K562 (cell line): ENCODE measurements around the gene SMARCA1. TPM values are rescaled to one million over a fixed set of nuclear protein-coding genes. Genes with fewer than 3 reads are reported as not detected.

Experiments
- ATAC-seq: fragments of 200-7000 bp; cut with Tn5 transposase; 3 replicates; pipeline ENCODE4 v1.9.1; 2020; ENCODE audit warnings: moderate library complexity
- BruUV-seq: library from RNA; stranded (reverse); fragments of 400-500 nt; replicated peaks from 2 replicates; lab custom pipeline; 2021; lab: Mats Ljungman, UMichigan
- CTCF ChIA-PET: fragments of 300-600 bp; formaldehyde crosslinking; extraction: SDS; loops from one replicate; lab custom pipeline; 2021; ENCODE audit warnings: low intra/inter-chr PET ratio; lab: Yijun Ruan, JAX
- POLR2A ChIA-PET: fragments of 300-600, 350-650 bp; sonication (Branson Sonifier 250); formaldehyde crosslinking; extraction: SDS; loops from one replicate; lab custom pipeline; 2021; ENCODE audit warnings: antibody characterized with exemption, inconsistent platforms; lab: Yijun Ruan, JAX
- DNase-seq, 4 experiments: peaks; one replicate each; pipeline versions ENCODE4 v3.0.0 to v3.0.0-alpha.2; 2011 to 2018; ENCODE audit warnings: low spot score in 3 of 4, mixed read lengths in 3 of 4; ENCODE audit errors: extremely low read depth in 1 of 4
- FAIRE-seq: peaks from 2 replicates; lab custom pipeline; 2011; peaks lifted over from hg19 to GRCh38; lab: Jason Lieb, UNC
- H2AFZ ChIP-seq: 2 replicates; pipeline ENCODE4 v1.6.0; 2011; ENCODE audit warnings: low read depth, low read length, control low read depth, inconsistent platforms
- H3K27ac ChIP-seq: fragments of 200-600 bp; 3 replicates; pipeline ENCODE4 v1.8.0; 2011; ENCODE audit warnings: low read depth, mild to moderate bottlenecking, control low read depth, inconsistent platforms, low read length, moderate library complexity, mixed read lengths; ENCODE audit errors: extremely low read depth
- H3K27me3 ChIP-seq, 2 experiments: fragments of 300-600 bp in 1 of 2; 2 replicates in 1 of 2; 3 replicates in 1 of 2; pipeline versions ENCODE4 v1.6.0 to v1.8.0; 2011; ENCODE audit warnings: inconsistent platforms in 2 of 2, low read length in 2 of 2, mild to moderate bottlenecking in 1 of 2, mixed read lengths in 1 of 2, moderate library complexity in 1 of 2; ENCODE audit not compliant: control insufficient read depth in 2 of 2, insufficient read depth in 2 of 2
- H3K36me3 ChIP-seq: fragments of 300-600 bp; 3 replicates; pipeline ENCODE4 v1.8.0; 2011; ENCODE audit warnings: mild to moderate bottlenecking, low read length, inconsistent platforms; ENCODE audit not compliant: control insufficient read depth, insufficient read depth
- H3K4me1 ChIP-seq, 2 experiments: fragments of 200-600 bp in 1 of 2; replicated peaks in 1 of 2; 2 replicates in 1 of 2; 3 replicates in 1 of 2; pipeline versions ENCODE4 v1.5.1 to v1.8.0; 2011; ENCODE audit warnings: inconsistent platforms in 2 of 2, low read length in 2 of 2, mild to moderate bottlenecking in 1 of 2, mixed read lengths in 1 of 2, moderate library complexity in 1 of 2; ENCODE audit not compliant: control insufficient read depth in 2 of 2, insufficient read depth in 2 of 2
- H3K4me2 ChIP-seq: 2 replicates; pipeline ENCODE4 v1.6.1; 2011; ENCODE audit warnings: low read length, control low read depth, inconsistent platforms, mixed read lengths; ENCODE audit not compliant: insufficient read depth
- H3K4me3 ChIP-seq: fragments of 200-600 bp; sonication (generic), shearing (Covaris generic); 2 replicates; pipeline ENCODE4 v1.5.1; 2016; ENCODE audit warnings: control low read depth, inconsistent platforms
- H3K79me2 ChIP-seq: fragments of 200-600 bp; 3 replicates; pipeline ENCODE4 v1.8.0; 2011; ENCODE audit warnings: low read length, inconsistent platforms; ENCODE audit not compliant: control insufficient read depth, insufficient read depth
- H3K9ac ChIP-seq, 2 experiments: 2 replicates each; pipeline versions ENCODE4 v1.6.0 to v1.6.1; 2011; ENCODE audit warnings: low read depth in 2 of 2, low read length in 2 of 2, control low read depth in 1 of 2, inconsistent platforms in 1 of 2, mild to moderate bottlenecking in 1 of 2, mixed read lengths in 1 of 2; ENCODE audit not compliant: insufficient read depth in 1 of 2
- H3K9me1 ChIP-seq: one replicate; pipeline ENCODE4 v1.6.0; 2011; ENCODE audit warnings: inconsistent platforms, mild to moderate bottlenecking, low read length, moderate library complexity; ENCODE audit not compliant: control insufficient read depth, insufficient read depth
- H3K9me3 ChIP-seq: replicated peaks from 2 replicates; pipeline ENCODE4 v1.5.1; 2011; ENCODE audit warnings: low read depth, low read length, inconsistent platforms; ENCODE audit not compliant: control insufficient read depth, insufficient read depth
- H4K20me1 ChIP-seq: replicated peaks from 2 replicates; pipeline ENCODE4 v1.6.1; 2011; ENCODE audit warnings: low read length, inconsistent platforms, mixed read lengths; ENCODE audit not compliant: control insufficient read depth, insufficient read depth
- BCL6 ChIP-seq: fragments of 250-450 bp; sonication (Bioruptor Pico); IDR thresholded peaks from 2 replicates; pipeline ENCODE4 v1.4.0; 2020
- CREB1 ChIP-seq, 2 experiments: sonication (generic) in 1 of 2; formaldehyde crosslinking in 1 of 2; IDR thresholded peaks; 2 replicates each; pipeline versions ENCODE4 v1.6.1 to v1.8.0; 2012 to 2022; ENCODE audit warnings: inconsistent platforms in 1 of 2, mild to moderate bottlenecking in 1 of 2, missing genetic modification reagents in 1 of 2, moderate library complexity in 1 of 2
- GABPA ChIP-seq: fragments of 200-800 bp; sonication (Bioruptor generic); conservative IDR thresholded peaks from 2 replicates; pipeline ENCODE4 v1.6.1; 2016; ENCODE audit warnings: low read depth, missing genetic modification characterization, missing compliant biosample characterization
- JUND ChIP-seq, 2 experiments: IDR thresholded peaks; 2 replicates in 1 of 2; 3 replicates in 1 of 2; pipeline ENCODE4 v1.6.1; 2011; ENCODE audit warnings: borderline replicate concordance in 2 of 2, low read depth in 2 of 2, low read length in 2 of 2, improper control_type of control experiment in 1 of 2, missing biosample characterization in 1 of 2, missing genetic modification characterization in 1 of 2, missing genetic modification reagents in 1 of 2
- MXI1 ChIP-seq: IDR thresholded peaks from 2 replicates; pipeline ENCODE4 v1.6.1; 2011; ENCODE audit warnings: low read depth, mild to moderate bottlenecking, improper control_type of control experiment, low read length
- POLR2H ChIP-seq: IDR thresholded peaks from 2 replicates; pipeline ENCODE4 v1.6.1; 2016; ENCODE audit warnings: missing genetic modification characterization, low read depth, mild to moderate bottlenecking, control low read depth, missing compliant biosample characterization, moderate library complexity
- PTBP1 ChIP-seq: fragments of 200-400 bp; formaldehyde crosslinking; IDR thresholded peaks from 2 replicates; pipeline ENCODE4 v1.6.1; 2017; ENCODE audit warnings: low read depth, low read length
- SREBF2 ChIP-seq: sonication (generic); formaldehyde crosslinking; IDR thresholded peaks from 2 replicates; pipeline ENCODE4 v1.4.0; 2020; ENCODE audit warnings: mild to moderate bottlenecking, missing genetic modification reagents
- SRF ChIP-seq, 2 experiments: fragments of 250-450, 450-650 bp in 1 of 2; sonication (Bioruptor Pico) in 1 of 2; sonication (generic) in 1 of 2; formaldehyde crosslinking; IDR thresholded peaks; 2 replicates each; pipeline versions ENCODE4 v1.5.0 to v1.5.1; 2020 to 2022; ENCODE audit warnings: mild to moderate bottlenecking in 1 of 2, missing genetic modification reagents in 1 of 2
- SRSF7 ChIP-seq: fragments of 200-400 bp; formaldehyde crosslinking; optimal IDR thresholded peaks from 2 replicates; pipeline ENCODE3; 2017; ENCODE audit warnings: mild to moderate bottlenecking, low read depth, low read length
- TAL1 ChIP-seq: fragments of 450-650 bp; IDR thresholded peaks from 2 replicates; pipeline ENCODE4 v1.6.1; 2016; ENCODE audit warnings: mild to moderate bottlenecking
- TCF3 ChIP-seq: sonication (generic); formaldehyde crosslinking; IDR thresholded peaks from 2 replicates; pipeline ENCODE4 v1.4.0; 2020; ENCODE audit warnings: mild to moderate bottlenecking, missing genetic modification reagents
- TFAP4 ChIP-seq: sonication (generic); formaldehyde crosslinking; IDR thresholded peaks from 2 replicates; pipeline ENCODE4 v1.8.0; 2022; ENCODE audit warnings: missing genetic modification reagents, mild to moderate bottlenecking, moderate library complexity, borderline replicate concordance
- TRIM28 ChIP-seq: fragments of 450-650 bp; IDR thresholded peaks from 2 replicates; pipeline ENCODE4 v1.6.1; 2017
- VEZF1 ChIP-seq: fragments of 200-800 bp; sonication (Bioruptor generic); IDR thresholded peaks from 2 replicates; pipeline ENCODE4 v1.6.1; 2017; ENCODE audit warnings: missing genetic modification characterization, missing compliant biosample characterization
- ZBTB17 ChIP-seq: fragments of 450-650 bp; formaldehyde crosslinking; IDR thresholded peaks from 2 replicates; pipeline ENCODE4 v1.4.0; 2020; ENCODE audit warnings: mild to moderate bottlenecking
- ZNF174 ChIP-seq: fragments of 250-450 bp; sonication (Bioruptor Pico); IDR thresholded peaks from 2 replicates; pipeline ENCODE4 v1.4.0; 2020; ENCODE audit warnings: mild to moderate bottlenecking
- ZNF41 ChIP-seq: fragments of 250-450 bp; sonication (Bioruptor Pico); conservative IDR thresholded peaks from 2 replicates; pipeline ENCODE4 v1.4.0; 2020; ENCODE audit warnings: mild to moderate bottlenecking
- WGBS: fragments of 100-300 bp; shearing (Covaris generic); methylation state at CpG from one replicate; pipeline ENCODE4 v1.1.6; 2016; ENCODE audit warnings: low coverage, mixed read lengths; ENCODE audit not compliant: insufficient coverage; ENCODE audit errors: missing lambda C conversion rate; 5-methylcytosine and 5-hydroxymethylcytosine counted together
- in situ Hi-C: fragments of 300-500 bp; cut with MboI; formaldehyde crosslinking; loops from 4 replicates; pipeline ENCODE4 v1.15.0; 2018; ENCODE audit warnings: inconsistent platforms, mixed read lengths
- intact Hi-C: fragments of 100-400 bp; cut with micrococcal nuclease; formaldehyde crosslinking; loops from 2 replicates; pipeline ENCODE4 v1.14.2; 2022
- polyA plus RNA-seq, 8 experiments: library from polyadenylated mRNA; depleted of rRNA in 4 of 8; stranded (reverse) in 5 of 8; unstranded in 3 of 8; fragments of >200 nt; fragmentation: Nextera tagmentation in 2 of 8; fragmentation: Illumina TruSeq in 1 of 8; extraction: Ambion mirVana in 2 of 8; extraction: Trizol in 1 of 8; gene quantifications; 2 replicates each; pipeline versions ENCODE4 v1.2.1 to v1.2.3, GENCODE V29; 2011 to 2014; ENCODE audit warnings: inconsistent platforms in 1 of 8, missing spikeins in 1 of 8
- total RNA-seq, 7 experiments: library from RNA; depleted of rRNA in 6 of 7; stranded (reverse); fragments of >200 nt in 6 of 7; fragmentation: Illumina TruSeq in 2 of 7; extraction: Trizol in 2 of 7; gene quantifications; 2 replicates each; pipeline versions ENCODE4 v1.2.1 to v1.2.3, GENCODE V29; 2011 to 2021; ENCODE audit warnings: low replicate concordance in 1 of 7

SMARCA1 gene
- total and polyA plus RNA-seq, 9 of the 15 experiments (the other 6 are each of a cell fraction or from before 2014, with no cell fraction given), result 0.42 to 3.0 (median 2.0) TPM

- ATAC-seq (peak; percentile 86), DNase-seq (peak in 2 of 4 experiments; percentile 32 to 51), FAIRE-seq (no peak)
- Histone ChIP-seq H3K9me3 (no peaks in the 10 kb centered on the region), H3K27me3 (no peaks in the 10 kb centered on the region), H3K9ac (peak overlapping the region in 1 of 2 experiments; percentile 2; a peak in 1 of 4 replicates), H3K36me3 (peaks cover 74% of the 10 kb centered on the region), H4K20me1 (no peaks in the 10 kb centered on the region), H3K27ac (peak overlapping the region; percentile 68), H3K9me1 (no peaks in the 10 kb centered on the region), H3K79me2 (no peaks in the 10 kb centered on the region), H3K4me3 (no peak overlapping the region), H3K4me1 (peaks cover 0 to 11% of the 10 kb centered on the region in 2 experiments; a peak in 2 of 5 replicates), H2AFZ (no peak overlapping the region), H3K4me2 (no peak overlapping the region)
- 25% methylated on average over 1 of the region's 1 CpG for WGBS
- in situ Hi-C loops, result no loop called here
- no TSS peak for BruUV-seq
- ChIA-PET CTCF (no interaction called here), POLR2A (interaction anchor here (1.6 to 1.7 kb wide), 3 partner anchors 9 to 17 kb away, joined by 5 to 8 read pairs (median 5); no protein-coding TSS in a partner anchor)
- intact Hi-C loops, result no loop called here
- TF ChIP-seq SRF (CRISPR knock-in tag; IDR thresholded peaks at IDR 0.05) (peak in 1 of 2 experiments; percentile 95; a peak in 2 of 4 replicates), TRIM28 (no peak), POLR2H (tag) (no peak), PTBP1 (no peak), VEZF1 (CRISPR knock-in tag) (no peak), SRSF7 (no peak), ZNF174 (CRISPR knock-in tag) (no peak), SREBF2 (CRISPR knock-in tag) (no peak), TCF3 (CRISPR knock-in tag) (peak; percentile 52; the same call in 1 of the 2 replicates), TAL1 (peak; percentile 45; the same call in 1 of the 2 replicates), ZBTB17 (CRISPR knock-in tag) (no peak), ZNF41 (CRISPR knock-in tag) (no peak), TFAP4 (CRISPR knock-in tag) (no peak), BCL6 (CRISPR knock-in tag) (no peak), GABPA (tag) (0 out of 2 replicates have a peak, but pooled peaks have one; percentile 28), CREB1 (IDR thresholded peaks at IDR 0.05) (no peak), CREB1 (CRISPR knock-in tag; IDR thresholded peaks at IDR 0.05) (no peak), MXI1 (no peak), JUND (IDR thresholded peaks at IDR 0.05; ENCODE audit: borderline replicate concordance, low read depth, low read length) (0 out of 2 replicates have a peak, but pooled peaks have one; percentile 14), JUND (tag; IDR thresholded peaks at IDR 0.05; ENCODE audit: borderline replicate concordance, low read depth, low read length) (peak; percentile 42; the same call in 1 of the 3 replicates)
These were observed 34.7 kb upstream of the SMARCA1 start for GRCh38 chrX:129557844-129558480.
